ENCODE data around the gene CASP10.

CASP10 gene

GRCh38 chr2:201199847-201200246 is 16.9 kb downstream of the CASP10 start:
- FAIRE-seq (no peak), DNase-seq (ENCODE audit: insufficient read length, low spot score) (no peak)
- no peak for TF ChIP-seq CTCF (IDR thresholded peaks at IDR 0.05; ENCODE audit: insufficient read depth, missing control alignments)

- no peak for FAIRE-seq
Observed at GRCh38 chr2:201200345-201200744, 17.4 kb downstream of the CASP10 start.

GRCh38 chr2:201201371-201201770 is 18.4 kb downstream of the CASP10 start:
- FAIRE-seq (no peak), DNase-seq (ENCODE audit: insufficient read length, low spot score) (no peak)
- no peak for TF ChIP-seq CTCF (IDR thresholded peaks at IDR 0.05; ENCODE audit: insufficient read depth, missing control alignments)

More at GRCh38 chr2:201200345-201200744, 17.4 kb downstream of the CASP10 start:
- TF ChIP-seq CTCF (IDR thresholded peaks at IDR 0.05; ENCODE audit: insufficient read depth, missing control alignments): no peak
- DNase-seq (ENCODE audit: insufficient read length, low spot score): no peak

GRCh38 chr2:201203916-201204654 is 21.1 kb downstream of the CASP10 start:
- FAIRE-seq: no peak
- no peak for DNase-seq (ENCODE audit: insufficient read length, low spot score)

GRCh38 chr2:201204655-201205514 is 21.9 kb downstream of the CASP10 start:
- DNase-seq (ENCODE audit: insufficient read length, low spot score) (no peak), FAIRE-seq (no peak)
- TF ChIP-seq CTCF (IDR thresholded peaks at IDR 0.05; ENCODE audit: insufficient read depth, missing control alignments): no peak

More at GRCh38 chr2:201203916-201204654, 21.1 kb downstream of the CASP10 start:
- TF ChIP-seq CTCF (IDR thresholded peaks at IDR 0.05; ENCODE audit: insufficient read depth, missing control alignments): no peak

- no peak for TF ChIP-seq CTCF (IDR thresholded peaks at IDR 0.05; ENCODE audit: insufficient read depth, missing control alignments)
- DNase-seq (ENCODE audit: insufficient read length, low spot score) (no peak), FAIRE-seq (no peak)
Observed at GRCh38 chr2:201205515-201205849, 22.5 kb downstream of the CASP10 start.

Data from D721Med (cell line).